HEK293 (cell line): ENCODE data around the gene RGS7.

Source experiments
- CTCF ChIA-PET: fragments of 350-600 bp; formaldehyde crosslinking; extraction: SDS; loops from one replicate; lab custom pipeline; 2021; ENCODE audit warnings: antibody characterized with exemption; lab: Yijun Ruan, JAX
- POLR2A ChIA-PET: fragments of 300-600 bp; formaldehyde crosslinking; extraction: SDS; loops from one replicate; lab custom pipeline; 2020; ENCODE audit warnings: antibody characterized with exemption, inconsistent platforms; lab: Yijun Ruan, JAX
- H3K27ac ChIP-seq: fragments of 200-500 bp; sonication (Bioruptor generic); 2 replicates; pipeline ENCODE4 v1.5.1; 2014; ENCODE audit warnings: low read depth, low read length, control low read depth, inconsistent platforms; ENCODE audit errors: extremely low read depth
- H3K36me3 ChIP-seq, 2 experiments: fragments of 200-500 bp in 1 of 2; sonication (Bioruptor generic) in 1 of 2; 1 replicate in 1 of 2; 2 replicates in 1 of 2; pipeline ENCODE4 v1.5.1; 2014 to 2017; ENCODE audit warnings: inconsistent platforms in 2 of 2, low read length in 2 of 2; ENCODE audit not compliant: control insufficient read depth in 2 of 2, insufficient read depth in 1 of 2
- H3K4me1 ChIP-seq: fragments of 200-500 bp; sonication (Bioruptor generic); 2 replicates; pipeline ENCODE4 v1.5.1; 2014; ENCODE audit warnings: mild to moderate bottlenecking, low read length, inconsistent platforms; ENCODE audit not compliant: control insufficient read depth, insufficient read depth
- H3K4me3 ChIP-seq: 2 replicates; pipeline ENCODE4 v1.5.1; 2011; ENCODE audit warnings: low read depth, mild to moderate bottlenecking, control low read depth, low read length, moderate library complexity
- H3K9me3 ChIP-seq: fragments of 200-500 bp; sonication (Bioruptor generic); 2 replicates; pipeline ENCODE4 v1.5.1; 2014; ENCODE audit warnings: low read depth, low read length, inconsistent platforms; ENCODE audit not compliant: control insufficient read depth, insufficient read depth
- HOXD13 ChIP-seq: sonication (generic); formaldehyde crosslinking; IDR thresholded peaks from 2 replicates; pipeline ENCODE4 v1.8.0; 2022; ENCODE audit warnings: missing genetic modification reagents, borderline replicate concordance
- KLF17 ChIP-seq: fragments of 450-650 bp; formaldehyde crosslinking; IDR thresholded peaks from 2 replicates; pipeline ENCODE4 v1.5.1; 2016; ENCODE audit warnings: missing biosample characterization, missing genetic modification characterization
- PRDM10 ChIP-seq: fragments of 450-650 bp; formaldehyde crosslinking; IDR thresholded peaks from 2 replicates; pipeline ENCODE4 v1.5.1; 2016; ENCODE audit warnings: missing biosample characterization, missing genetic modification characterization
- SCRT1 ChIP-seq: fragments of 450-650 bp; formaldehyde crosslinking; IDR thresholded peaks from 2 replicates; pipeline ENCODE4 v1.5.1; 2016; ENCODE audit warnings: missing biosample characterization, missing genetic modification characterization, borderline replicate concordance
- SCRT2 ChIP-seq: fragments of 450-650 bp; formaldehyde crosslinking; IDR thresholded peaks from 2 replicates; pipeline ENCODE4 v1.5.1; 2016; ENCODE audit warnings: missing biosample characterization, missing genetic modification characterization
- ZEB2 ChIP-seq: fragments of 450-650 bp; formaldehyde crosslinking; IDR thresholded peaks from 2 replicates; pipeline ENCODE4 v1.5.1; 2016; ENCODE audit warnings: missing biosample characterization, missing genetic modification characterization
- ZFP3 ChIP-seq: fragments of 450-650 bp; formaldehyde crosslinking; IDR thresholded peaks from 2 replicates; pipeline ENCODE4 v1.5.1; 2016; ENCODE audit warnings: low read depth, missing biosample characterization, missing genetic modification characterization
- ZNF132 ChIP-seq: fragments of 450-650 bp; formaldehyde crosslinking; IDR thresholded peaks from 2 replicates; pipeline ENCODE4 v1.5.1; 2017; ENCODE audit warnings: missing biosample characterization, missing genetic modification characterization, borderline replicate concordance
- ZNF2 ChIP-seq: fragments of 450-650 bp; formaldehyde crosslinking; IDR thresholded peaks from 2 replicates; pipeline ENCODE4 v1.5.1; 2016; ENCODE audit warnings: missing biosample characterization, missing genetic modification characterization
- ZNF23 ChIP-seq: fragments of 450-650 bp; formaldehyde crosslinking; IDR thresholded peaks from 2 replicates; pipeline ENCODE4 v1.5.1; 2016; ENCODE audit warnings: missing biosample characterization, missing genetic modification characterization, borderline replicate concordance
- ZNF302 ChIP-seq: fragments of 450-650 bp; formaldehyde crosslinking; IDR thresholded peaks from 2 replicates; pipeline ENCODE4 v1.5.1; 2016; ENCODE audit warnings: missing biosample characterization, missing genetic modification characterization, low read depth
- ZNF324 ChIP-seq: fragments of 450-650 bp; formaldehyde crosslinking; IDR thresholded peaks from 2 replicates; pipeline ENCODE4 v1.5.1; 2016; ENCODE audit warnings: missing biosample characterization, missing genetic modification characterization
- ZNF362 ChIP-seq: fragments of 450-650 bp; formaldehyde crosslinking; IDR thresholded peaks from 2 replicates; pipeline ENCODE4 v1.5.1; 2016; ENCODE audit warnings: missing biosample characterization, missing genetic modification characterization
- ZNF394 ChIP-seq: fragments of 450-650 bp; formaldehyde crosslinking; IDR thresholded peaks from 2 replicates; pipeline ENCODE4 v1.5.1; 2016; ENCODE audit warnings: missing biosample characterization, missing genetic modification characterization, mild to moderate bottlenecking, moderate library complexity, borderline replicate concordance
- ZNF404 ChIP-seq: fragments of 450-650 bp; formaldehyde crosslinking; IDR thresholded peaks from 2 replicates; pipeline ENCODE4 v1.5.1; 2017; ENCODE audit warnings: missing biosample characterization, missing genetic modification characterization
- ZNF530 ChIP-seq: fragments of 450-650 bp; formaldehyde crosslinking; IDR thresholded peaks from 2 replicates; pipeline ENCODE4 v1.5.1; 2016; ENCODE audit warnings: low read depth, missing biosample characterization, missing genetic modification characterization
- ZNF621 ChIP-seq: fragments of 450-650 bp; formaldehyde crosslinking; IDR thresholded peaks from 2 replicates; pipeline ENCODE4 v1.5.1; 2017; ENCODE audit warnings: missing biosample characterization, missing genetic modification characterization
- ZNF791 ChIP-seq: fragments of 450-650 bp; formaldehyde crosslinking; IDR thresholded peaks from 2 replicates; pipeline ENCODE4 v1.5.1; 2016; ENCODE audit warnings: missing biosample characterization, missing genetic modification characterization
- ZSCAN23 ChIP-seq: fragments of 450-650 bp; formaldehyde crosslinking; IDR thresholded peaks from 2 replicates; pipeline ENCODE4 v1.5.1; 2016; ENCODE audit warnings: missing biosample characterization, missing genetic modification characterization

The RGS7 gene

GRCh38 chr1:241012708-241013340, 344.2 kb downstream of the RGS7 start (continued):
- TF ChIP-seq PRDM10 (tag by site-specific recombination) (no peak), ZNF791 (tag by site-specific recombination) (no peak), ZNF324 (tag by site-specific recombination) (no peak), ZFP3 (tag by site-specific recombination) (no peak)

GRCh38 chr1:241007668-241008067, 349.3 kb downstream of the RGS7 start:
- Histone ChIP-seq H3K36me3 (no peaks in the 10 kb centered on the region), H3K27ac (no peak overlapping the region), H3K9me3 (no peaks in the 10 kb centered on the region), H3K4me1 (no peaks in the 10 kb centered on the region), H3K4me3 (no peak overlapping the region)
- CTCF ChIA-PET, result interaction anchor here (0.6 kb wide), 1 partner anchor 441 kb away, joined by 4 read pairs; no protein-coding TSS in a partner anchor
- TF ChIP-seq ZSCAN23 (tag by site-specific recombination), result no peak
- peak; percentile 70; the same call in 1 of the 2 replicates for TF ChIP-seq SCRT2 (tag by site-specific recombination)
- POLR2A ChIA-PET, result no interaction called here

GRCh38 chr1:240999826-241000225, 357.2 kb downstream of the RGS7 start:
- Histone ChIP-seq H3K27ac (no peak overlapping the region), H3K4me3 (no peak overlapping the region), H3K36me3 (no peaks in the 10 kb centered on the region), H3K4me1 (no peaks in the 10 kb centered on the region), H3K9me3 (no peaks in the 10 kb centered on the region)
- POLR2A ChIA-PET, result interaction anchor here (0.7 kb wide), 1 partner anchor 1956 kb away, joined by 3 read pairs; no protein-coding TSS in a partner anchor
- CTCF ChIA-PET, result interaction anchor here (0.6 to 0.7 kb wide), 2 partner anchors 268 to 368 kb away, joined by 3 read pairs; no protein-coding TSS in a partner anchor
- TF ChIP-seq HOXD13 (CRISPR knock-in tag) (no peak), ZNF621 (tag by site-specific recombination) (no peak), ZNF404 (no peak), ZNF362 (tag by site-specific recombination) (no peak), ZNF394 (tag by site-specific recombination) (no peak), KLF17 (tag by site-specific recombination) (no peak), ZNF132 (tag by site-specific recombination) (no peak), ZNF530 (tag by site-specific recombination) (no peak), ZNF2 (tag by site-specific recombination) (no peak), ZNF302 (tag by site-specific recombination) (no peak), SCRT1 (tag by site-specific recombination) (no peak), ZNF23 (tag by site-specific recombination) (no peak), ZEB2 (tag by site-specific recombination) (no peak)
